Measurements from ENCODE around the gene PCBP3.

PCBP3 gene

GRCh38 chr21:45913418-45913765 is 269.9 kb downstream of the PCBP3 start:
- TF ChIP-seq, protein P1, sequence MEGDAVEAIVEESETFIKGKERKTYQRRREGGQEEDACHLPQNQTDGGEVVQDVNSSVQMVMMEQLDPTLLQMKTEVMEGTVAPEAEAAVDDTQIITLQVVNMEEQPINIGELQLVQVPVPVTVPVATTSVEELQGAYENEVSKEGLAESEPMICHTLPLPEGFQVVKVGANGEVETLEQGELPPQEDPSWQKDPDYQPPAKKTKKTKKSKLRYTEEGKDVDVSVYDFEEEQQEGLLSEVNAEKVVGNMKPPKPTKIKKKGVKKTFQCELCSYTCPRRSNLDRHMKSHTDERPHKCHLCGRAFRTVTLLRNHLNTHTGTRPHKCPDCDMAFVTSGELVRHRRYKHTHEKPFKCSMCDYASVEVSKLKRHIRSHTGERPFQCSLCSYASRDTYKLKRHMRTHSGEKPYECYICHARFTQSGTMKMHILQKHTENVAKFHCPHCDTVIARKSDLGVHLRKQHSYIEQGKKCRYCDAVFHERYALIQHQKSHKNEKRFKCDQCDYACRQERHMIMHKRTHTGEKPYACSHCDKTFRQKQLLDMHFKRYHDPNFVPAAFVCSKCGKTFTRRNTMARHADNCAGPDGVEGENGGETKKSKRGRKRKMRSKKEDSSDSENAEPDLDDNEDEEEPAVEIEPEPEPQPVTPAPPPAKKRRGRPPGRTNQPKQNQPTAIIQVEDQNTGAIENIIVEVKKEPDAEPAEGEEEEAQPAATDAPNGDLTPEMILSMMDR (conservative IDR thresholded peaks at IDR 0.05), result no peak

DNA sequence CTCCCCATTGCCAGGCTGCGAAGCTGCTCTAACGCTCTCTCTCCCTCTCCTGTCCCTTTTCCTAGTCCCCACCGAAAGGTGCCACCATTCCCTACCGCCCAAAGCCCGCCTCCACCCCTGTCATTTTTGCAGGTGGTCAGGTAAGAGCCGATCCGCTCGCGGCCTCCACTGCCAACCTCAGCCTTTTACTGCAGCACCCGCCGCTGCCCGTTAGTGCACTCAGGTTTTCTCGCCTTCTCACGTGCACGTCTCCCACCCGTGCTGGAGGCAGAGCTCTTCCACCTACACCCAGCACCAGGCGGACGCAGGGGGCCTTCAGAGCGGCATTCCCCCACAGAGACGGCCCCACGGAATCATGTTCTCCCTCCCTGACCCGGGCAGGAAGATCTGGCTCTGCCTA is 270.4 kb downstream of the PCBP3 start:
- H3K27ac ChIP-seq, result no peak overlapping the region
- TF ChIP-seq, protein P1 (conservative IDR thresholded peaks at IDR 0.05), result no peak

More at GRCh38 chr21:45913418-45913765, 269.9 kb downstream of the PCBP3 start:
- H3K27ac ChIP-seq, result no peak overlapping the region

GRCh38 chr21:45914321-45914845 is 270.9 kb downstream of the PCBP3 start:
- TF ChIP-seq, protein P1 (conservative IDR thresholded peaks at IDR 0.05), result no peak
- no peak overlapping the region for H3K27ac ChIP-seq

DNA sequence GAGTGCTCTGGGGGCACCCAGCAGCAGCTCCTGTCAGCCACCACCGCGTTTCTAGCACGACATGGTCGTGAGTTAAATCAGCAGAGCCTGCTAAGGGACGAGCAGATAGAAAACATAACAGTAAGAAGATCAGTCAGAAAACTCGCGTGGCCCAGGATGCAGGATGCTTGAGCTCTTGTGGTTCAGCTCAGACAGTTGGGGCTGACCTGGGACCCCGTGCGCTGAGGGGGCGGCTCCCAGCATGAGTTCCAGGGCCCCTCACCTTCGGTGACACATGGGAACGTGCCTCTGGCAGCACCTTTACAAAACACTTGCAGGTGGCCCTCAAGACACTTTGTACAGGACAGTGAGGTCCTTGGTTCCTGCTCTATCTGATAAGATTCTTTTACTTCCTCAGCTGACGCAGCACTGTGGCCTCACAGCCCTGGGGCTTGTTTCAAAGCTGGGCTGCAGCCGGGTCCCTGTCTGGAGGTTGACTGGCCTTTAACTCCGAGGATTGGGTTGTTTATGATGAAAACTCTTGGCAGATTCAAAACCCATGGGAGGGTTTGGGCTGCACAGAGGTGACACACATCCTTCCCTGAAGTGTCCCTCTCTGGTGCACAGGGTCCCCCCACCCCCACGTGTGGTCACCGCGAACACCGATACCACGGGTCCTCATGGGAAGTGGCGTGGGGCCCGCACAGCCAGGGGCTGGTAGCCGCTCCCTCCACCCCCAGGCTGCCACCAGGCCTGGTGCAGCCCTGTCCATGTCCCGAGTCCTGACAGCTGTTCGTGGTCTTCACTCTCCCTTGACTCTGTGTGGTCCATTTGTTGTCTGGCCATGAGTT is 272.7 kb downstream of the PCBP3 start:
- H3K27ac ChIP-seq, result no peak overlapping the region
- TF ChIP-seq, protein P1 (conservative IDR thresholded peaks at IDR 0.05), result no peak

- H3K27ac ChIP-seq, result no peak overlapping the region
- TF ChIP-seq, protein P1 (conservative IDR thresholded peaks at IDR 0.05), result no peak
Observed at GRCh38 chr21:45917241-45917640, 273.7 kb downstream of the PCBP3 start.

GRCh38 chr21:45918011-45918410 is 274.5 kb downstream of the PCBP3 start:
- TF ChIP-seq, protein P1 (conservative IDR thresholded peaks at IDR 0.05), result no peak
- no peak overlapping the region for H3K27ac ChIP-seq

GRCh38 chr21:45918835-45919447 is 275.4 kb downstream of the PCBP3 start:
- TF ChIP-seq, protein P1 (conservative IDR thresholded peaks at IDR 0.05), result no peak
- H3K27ac ChIP-seq, result no peak overlapping the region
